HEK293 (cell line): Measurements from ENCODE around the gene ABHD17B.

Experiments used
- CTCF ChIA-PET: fragments of 350-600 bp; formaldehyde crosslinking; extraction: SDS; loops from one replicate; lab custom pipeline; 2021; ENCODE audit warnings: antibody characterized with exemption; lab: Yijun Ruan, JAX
- POLR2A ChIA-PET: fragments of 300-600 bp; formaldehyde crosslinking; extraction: SDS; loops from one replicate; lab custom pipeline; 2020; ENCODE audit warnings: antibody characterized with exemption, inconsistent platforms; lab: Yijun Ruan, JAX
- H3K27ac ChIP-seq: fragments of 200-500 bp; sonication (Bioruptor generic); 2 replicates; pipeline ENCODE4 v1.5.1; 2014; ENCODE audit warnings: low read depth, low read length, control low read depth, inconsistent platforms; ENCODE audit errors: extremely low read depth
- H3K36me3 ChIP-seq, 2 experiments: fragments of 200-500 bp in 1 of 2; sonication (Bioruptor generic) in 1 of 2; 1 replicate in 1 of 2; 2 replicates in 1 of 2; pipeline ENCODE4 v1.5.1; 2014 to 2017; ENCODE audit warnings: inconsistent platforms in 2 of 2, low read length in 2 of 2; ENCODE audit not compliant: control insufficient read depth in 2 of 2, insufficient read depth in 1 of 2
- H3K4me1 ChIP-seq: fragments of 200-500 bp; sonication (Bioruptor generic); 2 replicates; pipeline ENCODE4 v1.5.1; 2014; ENCODE audit warnings: mild to moderate bottlenecking, low read length, inconsistent platforms; ENCODE audit not compliant: control insufficient read depth, insufficient read depth
- H3K4me3 ChIP-seq: 2 replicates; pipeline ENCODE4 v1.5.1; 2011; ENCODE audit warnings: low read depth, mild to moderate bottlenecking, control low read depth, low read length, moderate library complexity
- H3K9me3 ChIP-seq: fragments of 200-500 bp; sonication (Bioruptor generic); 2 replicates; pipeline ENCODE4 v1.5.1; 2014; ENCODE audit warnings: low read depth, low read length, inconsistent platforms; ENCODE audit not compliant: control insufficient read depth, insufficient read depth
- BCL11B ChIP-seq: fragments of 450-650 bp; formaldehyde crosslinking; IDR thresholded peaks from 2 replicates; pipeline ENCODE4 v1.5.1; 2016; ENCODE audit warnings: low read depth, missing biosample characterization, missing genetic modification characterization
- KLF16 ChIP-seq: fragments of 450-650 bp; formaldehyde crosslinking; IDR thresholded peaks from 2 replicates; pipeline ENCODE4 v1.5.1; 2017; ENCODE audit warnings: missing biosample characterization, missing genetic modification characterization
- REPIN1 ChIP-seq: fragments of 450-650 bp; formaldehyde crosslinking; IDR thresholded peaks from 2 replicates; pipeline ENCODE4 v1.5.1; 2017; ENCODE audit warnings: missing biosample characterization, missing genetic modification characterization, low read depth
- YY1 ChIP-seq: fragments of 450-650 bp; formaldehyde crosslinking; IDR thresholded peaks from 2 replicates; pipeline ENCODE4 v1.5.1; 2018; ENCODE audit warnings: missing biosample characterization, missing genetic modification characterization
- ZBTB48 ChIP-seq: fragments of 450-650 bp; formaldehyde crosslinking; IDR thresholded peaks from 2 replicates; pipeline ENCODE4 v1.5.1; 2016; ENCODE audit warnings: missing biosample characterization, missing genetic modification characterization
- ZFP69B ChIP-seq: fragments of 450-650 bp; formaldehyde crosslinking; IDR thresholded peaks from 2 replicates; pipeline ENCODE4 v1.5.1; 2016; ENCODE audit warnings: missing biosample characterization, missing genetic modification characterization
- ZNF10 ChIP-seq: fragments of 450-650 bp; formaldehyde crosslinking; IDR thresholded peaks from 2 replicates; pipeline ENCODE4 v1.5.1; 2017; ENCODE audit warnings: missing biosample characterization, missing genetic modification characterization
- ZNF148 ChIP-seq: fragments of 450-650 bp; formaldehyde crosslinking; IDR thresholded peaks from 2 replicates; pipeline ENCODE4 v1.5.0; 2017; ENCODE audit warnings: missing biosample characterization, missing genetic modification characterization, borderline replicate concordance
- ZNF223 ChIP-seq: fragments of 450-650 bp; formaldehyde crosslinking; IDR thresholded peaks from 2 replicates; pipeline ENCODE4 v1.5.1; 2016; ENCODE audit warnings: missing biosample characterization, missing genetic modification characterization
- ZNF311 ChIP-seq: fragments of 450-650 bp; formaldehyde crosslinking; IDR thresholded peaks from 2 replicates; pipeline ENCODE4 v1.5.1; 2017; ENCODE audit warnings: missing biosample characterization, missing genetic modification characterization, borderline replicate concordance
- ZNF366 ChIP-seq: fragments of 450-650 bp; formaldehyde crosslinking; conservative IDR thresholded peaks from 2 replicates; pipeline ENCODE4 v1.5.1; 2016; ENCODE audit warnings: missing biosample characterization, missing genetic modification characterization
- ZNF394 ChIP-seq: fragments of 450-650 bp; formaldehyde crosslinking; IDR thresholded peaks from 2 replicates; pipeline ENCODE4 v1.5.1; 2016; ENCODE audit warnings: missing biosample characterization, missing genetic modification characterization, mild to moderate bottlenecking, moderate library complexity, borderline replicate concordance
- ZNF426 ChIP-seq: fragments of 450-650 bp; formaldehyde crosslinking; IDR thresholded peaks from 2 replicates; pipeline ENCODE4 v1.5.1; 2017; ENCODE audit warnings: missing biosample characterization, missing genetic modification characterization, mild to moderate bottlenecking, inconsistent platforms, moderate library complexity
- ZNF514 ChIP-seq: fragments of 450-650 bp; formaldehyde crosslinking; IDR thresholded peaks from 2 replicates; pipeline ENCODE4 v1.5.1; 2016; ENCODE audit warnings: missing biosample characterization, missing genetic modification characterization
- ZNF560 ChIP-seq: fragments of 450-650 bp; formaldehyde crosslinking; IDR thresholded peaks from 2 replicates; pipeline ENCODE4 v1.5.1; 2017; ENCODE audit warnings: missing biosample characterization, missing genetic modification characterization, borderline replicate concordance
- ZNF621 ChIP-seq: fragments of 450-650 bp; formaldehyde crosslinking; IDR thresholded peaks from 2 replicates; pipeline ENCODE4 v1.5.1; 2017; ENCODE audit warnings: missing biosample characterization, missing genetic modification characterization
- ZNF670 ChIP-seq: fragments of 450-650 bp; formaldehyde crosslinking; IDR thresholded peaks from 2 replicates; pipeline ENCODE4 v1.5.1; 2016; ENCODE audit warnings: missing biosample characterization, missing genetic modification characterization, low read depth
- ZNF692 ChIP-seq: fragments of 450-650 bp; formaldehyde crosslinking; IDR thresholded peaks from 2 replicates; pipeline ENCODE4 v1.5.1; 2016; ENCODE audit warnings: missing biosample characterization, missing genetic modification characterization
- ZNF776 ChIP-seq: fragments of 450-650 bp; formaldehyde crosslinking; IDR thresholded peaks from 2 replicates; pipeline ENCODE4 v1.5.0; 2017; ENCODE audit warnings: missing biosample characterization, missing genetic modification characterization, borderline replicate concordance

The ABHD17B gene

GRCh38 chr9:71937070-71937625 lies 26.2 kb upstream of the ABHD17B start:
- Histone ChIP-seq H3K4me3 (no peak overlapping the region), H3K36me3 (no peaks in the 10 kb centered on the region), H3K27ac (no peak overlapping the region), H3K9me3 (no peaks in the 10 kb centered on the region), H3K4me1 (no peaks in the 10 kb centered on the region)
- CTCF ChIA-PET = interaction anchor here (0.5 to 1.0 kb wide), 2 partner anchors 130 to 340 kb away, joined by 4 to 5 read pairs; no protein-coding TSS in a partner anchor
- POLR2A ChIA-PET = interaction anchor here (2.0 kb wide), 1 partner anchor 26 kb away, joined by 6 read pairs; the partner anchor contains the start of genes ABHD17B and C9orf85
- TF ChIP-seq ZNF692 (tag by site-specific recombination) (no peak), ZNF366 (no peak), ZNF311 (tag by site-specific recombination) (no peak), REPIN1 (no peak), ZFP69B (tag by site-specific recombination) (no peak), ZNF10 (tag by site-specific recombination) (no peak), YY1 (tag by site-specific recombination) (no peak), ZNF223 (tag by site-specific recombination) (no peak)

GRCh38 chr9:71936066-71936465 lies 25.1 kb upstream of the ABHD17B start:
- TF ChIP-seq ZNF621 (tag by site-specific recombination) (no peak), KLF16 (tag by site-specific recombination) (no peak), ZFP69B (tag by site-specific recombination) (no peak), ZNF670 (no peak), ZBTB48 (no peak), BCL11B (tag by site-specific recombination) (no peak), ZNF148 (no peak), ZNF426 (tag by site-specific recombination) (no peak), ZNF514 (tag by site-specific recombination) (no peak), ZNF394 (tag by site-specific recombination) (no peak), ZNF560 (tag by site-specific recombination) (no peak), YY1 (tag by site-specific recombination) (no peak), ZNF776 (no peak)
- H3K4me3 ChIP-seq = no peak overlapping the region
- H3K36me3 ChIP-seq = no peaks in the 10 kb centered on the region
- H3K4me1 ChIP-seq = no peaks in the 10 kb centered on the region
- CTCF ChIA-PET = interaction anchor here (0.6 to 0.7 kb wide), 2 partner anchors 18 to 89 kb away, joined by 3 read pairs; no protein-coding TSS in a partner anchor
- no peak overlapping the region for H3K27ac ChIP-seq
- POLR2A ChIA-PET = interaction anchor here (0.6 kb wide), 1 partner anchor 118 kb away, joined by 4 read pairs; no protein-coding TSS in a partner anchor
- H3K9me3 ChIP-seq = no peaks in the 10 kb centered on the region
